Pancreas (tissue), 10 donors: Measurements from ENCODE around the gene ZNF106. TPM values are rescaled to one million over a fixed set of nuclear protein-coding genes. Genes with fewer than 3 reads are reported as not detected.

Experiments
- ATAC-seq, 4 donors: fragments of 200-7000 bp; cut with Tn5 transposase; one replicate each; pipeline versions ENCODE4 v1.8.0 to v1.9.1; 2020; ENCODE audit warnings: mild to moderate bottlenecking in 4 of 4, moderate library complexity in 4 of 4
- DNase-seq, 6 donors: peaks; one replicate each; pipeline ENCODE4 v3.0.0-alpha.2; 2020
- FAIRE-seq: peaks from 2 replicates; lab custom pipeline; 2012; peaks lifted over from hg19 to GRCh38; lab: Jason Lieb, UNC
- H3K27ac ChIP-seq, 4 donors: fragments of 200-600 bp; sonication (generic); 1 replicate in 3 of 4; 2 replicates in 1 of 4; pipeline versions ENCODE4 v1.5.0 to v1.8.0; 2020
- H3K27me3 ChIP-seq, 4 donors: fragments of 200-600 bp; one replicate each; pipeline ENCODE4 v1.8.0; 2021
- H3K36me3 ChIP-seq, 3 donors: fragments of 200-600 bp; sonication (generic) in 1 of 3; one replicate each; pipeline versions ENCODE4 v1.5.0 to v1.8.0; 2020 to 2021
- H3K4me1 ChIP-seq, 3 donors: fragments of 200-600 bp; one replicate each; pipeline ENCODE4 v1.8.0; 2021
- H3K4me3 ChIP-seq, 4 donors: fragments of 200-600 bp; sonication (generic) in 2 of 4; one replicate each; pipeline versions ENCODE4 v1.5.0 to v1.8.0; 2020 to 2021
- H3K9me3 ChIP-seq, 4 donors: fragments of 200-600 bp; one replicate each; pipeline ENCODE4 v1.8.0; 2021
- WGBS, 2 donors: extraction: QIAGEN DNeasy Blood & Tissue Kit; methylation state at CpG; one replicate each; pipeline ENCODE4 v1.1.7; 2013; 5-methylcytosine and 5-hydroxymethylcytosine counted together
- intact Hi-C, 3 donors: fragments of 100-400 bp; cut with DNase I; formaldehyde crosslinking; loops; one replicate each; pipeline versions ENCODE4 v1.11.1 to v1.14.2; 2022
- polyA plus RNA-seq, 2 donors: library from polyadenylated mRNA; stranded (reverse); fragments of 200-250 nt; gene quantifications; one replicate each; pipeline ENCODE4 v1.2.3, GENCODE V29; 2013
- total RNA-seq, 6 donors: library from RNA; stranded (reverse); fragmentation: NEBNext Ultra II Directional in 4 of 6; extraction: Animal tissue kit (Norgen Biotek cat#: 25700) in 4 of 6; gene quantifications; one replicate each; pipeline versions ENCODE4 v1.2.1 to v1.2.4, GENCODE V29; 2021 to 2023
- TF ChIP-seq, protein P1 (sequence below), 4 donors: fragments of 200-600 bp; sonication (generic) in 3 of 4; IDR thresholded peaks; one replicate each; pipeline versions ENCODE4 v1.5.0 to v1.8.0; 2021; ENCODE audit warnings: antibody characterized with exemption in 4 of 4
- donor health status: healthy with polysubstance abuse.
- donor health status: DM: no; HTN: no; CAD: no; lungs with moderate emphysema.
- donor health status: DM: no; HTN: no; CAD: no.
- donor health status: control.
- donor health status: control.
- donor health status: Bipolar disorder and iron deficiency.
- donor health status: DM: yes; HTN: yes; CAD: no.
- donor health status: DM: no; HTN: no; CAD: no.
- donor health status: DM: no; HTN: no; CAD: no.
- donor health status: DM: yes; HTN: yes; CAD: no.

The ZNF106 gene
- total and polyA plus RNA-seq, 8 donors, result 4.3 to 38.4 (median 17.5) TPM

DNA sequence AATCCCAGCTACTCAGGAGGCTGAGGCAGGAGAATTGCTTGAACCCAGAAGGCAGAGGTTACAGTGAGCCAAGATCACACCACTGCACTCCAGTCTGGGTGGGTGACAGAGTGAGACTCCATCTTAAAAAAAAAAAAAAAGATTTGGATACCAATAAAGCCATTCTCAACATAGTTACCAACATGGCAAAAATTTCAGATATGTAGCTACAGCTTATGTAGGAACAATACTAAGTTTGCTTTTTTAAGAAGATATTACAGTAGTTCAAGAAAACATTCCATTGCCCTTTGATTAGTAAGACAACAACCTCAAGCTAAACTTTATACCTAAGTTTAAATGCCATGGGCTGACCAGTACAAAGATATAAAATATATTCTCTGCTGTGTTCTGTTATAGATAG is 34.4 kb downstream of the ZNF106 start:
- Histone ChIP-seq H3K4me1 (peaks cover 0 to 12% (median 0%) of the 10 kb centered on the region in 3 donors), H3K27ac (peak overlapping the region in 2 of 4 donors; percentile 78 to 79), H3K27me3 (no peaks in the 10 kb centered on the region), H3K36me3 (peaks cover 0 to 3% (median 0%) of the 10 kb centered on the region in 3 donors), H3K9me3 (no peaks in the 10 kb centered on the region), H3K4me3 (no peak overlapping the region)
- intact Hi-C loops, result no loop called here
- DNase-seq (no peak), FAIRE-seq (no peak), ATAC-seq (no peak)
- TF ChIP-seq, protein P1, sequence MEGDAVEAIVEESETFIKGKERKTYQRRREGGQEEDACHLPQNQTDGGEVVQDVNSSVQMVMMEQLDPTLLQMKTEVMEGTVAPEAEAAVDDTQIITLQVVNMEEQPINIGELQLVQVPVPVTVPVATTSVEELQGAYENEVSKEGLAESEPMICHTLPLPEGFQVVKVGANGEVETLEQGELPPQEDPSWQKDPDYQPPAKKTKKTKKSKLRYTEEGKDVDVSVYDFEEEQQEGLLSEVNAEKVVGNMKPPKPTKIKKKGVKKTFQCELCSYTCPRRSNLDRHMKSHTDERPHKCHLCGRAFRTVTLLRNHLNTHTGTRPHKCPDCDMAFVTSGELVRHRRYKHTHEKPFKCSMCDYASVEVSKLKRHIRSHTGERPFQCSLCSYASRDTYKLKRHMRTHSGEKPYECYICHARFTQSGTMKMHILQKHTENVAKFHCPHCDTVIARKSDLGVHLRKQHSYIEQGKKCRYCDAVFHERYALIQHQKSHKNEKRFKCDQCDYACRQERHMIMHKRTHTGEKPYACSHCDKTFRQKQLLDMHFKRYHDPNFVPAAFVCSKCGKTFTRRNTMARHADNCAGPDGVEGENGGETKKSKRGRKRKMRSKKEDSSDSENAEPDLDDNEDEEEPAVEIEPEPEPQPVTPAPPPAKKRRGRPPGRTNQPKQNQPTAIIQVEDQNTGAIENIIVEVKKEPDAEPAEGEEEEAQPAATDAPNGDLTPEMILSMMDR (IDR thresholded peaks at IDR 0.05), result no peak

DNA sequence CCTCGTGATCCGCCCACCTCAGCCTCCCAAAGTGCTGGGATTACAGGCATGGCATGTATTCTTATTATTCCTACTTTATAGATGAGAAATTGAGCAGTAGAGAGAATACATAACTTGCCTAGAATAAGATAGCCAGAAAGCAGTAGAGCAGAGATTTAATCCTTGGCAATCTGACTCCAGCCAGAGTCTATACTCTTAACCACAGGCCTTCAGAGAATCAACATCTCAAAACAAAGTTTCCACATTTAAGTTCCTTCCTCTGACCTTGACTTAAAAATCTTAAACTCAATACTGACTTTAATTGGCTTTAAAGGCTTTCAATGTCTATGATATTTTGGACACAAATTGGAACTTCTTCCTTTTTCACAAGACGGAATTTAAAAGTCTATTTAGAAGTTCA is 37.1 kb downstream of the ZNF106 start:
- ATAC-seq (no peak), DNase-seq (no peak), FAIRE-seq (no peak)
- Histone ChIP-seq H3K4me1 (peaks cover 0 to 12% (median 0%) of the 10 kb centered on the region in 3 donors), H3K36me3 (peaks cover 0 to 21% (median 9%) of the 10 kb centered on the region in 3 donors), H3K4me3 (no peak overlapping the region), H3K27me3 (no peaks in the 10 kb centered on the region), H3K9me3 (no peaks in the 10 kb centered on the region), H3K27ac (no peak overlapping the region)
- intact Hi-C loops, result no loop called here
- TF ChIP-seq, protein P1 (IDR thresholded peaks at IDR 0.05), result no peak
- whole genome bisulfite sequencing, 2 donors, result 86 to 95% methylated on average over 3 of the region's 3 CpGs

DNA sequence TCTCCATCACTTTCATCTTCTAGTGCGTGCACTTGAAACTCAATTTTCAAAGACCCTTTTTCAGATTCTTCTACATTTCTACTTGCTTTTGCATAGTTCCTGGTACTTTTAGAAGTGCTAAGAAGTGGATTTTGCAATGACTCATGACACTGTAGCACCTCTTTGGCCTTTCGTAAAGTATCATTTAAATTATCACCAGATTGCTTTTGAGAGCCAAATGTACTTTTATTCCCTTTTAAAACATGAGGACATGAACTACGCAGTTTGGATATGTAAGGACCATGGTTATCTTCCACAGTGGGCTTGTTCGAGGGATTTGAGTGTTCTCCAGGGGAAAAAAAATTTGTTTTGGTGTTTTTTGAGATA is 40.5 kb downstream of the ZNF106 start:
- ATAC-seq, result no peak
- no peak for FAIRE-seq
- no peaks in the 10 kb centered on the region for H3K4me1 ChIP-seq
- no peaks in the 10 kb centered on the region for H3K9me3 ChIP-seq
- H3K36me3 ChIP-seq, result peaks cover 0 to 31% (median 18%) of the 10 kb centered on the region in 3 donors
- H3K27ac ChIP-seq, result no peak overlapping the region
- intact Hi-C loops, result no loop called here
- DNase-seq, result no peak
- 95 to 96% methylated on average over 4 of the region's 4 CpGs for WGBS, 2 donors
- TF ChIP-seq, protein P1 (IDR thresholded peaks at IDR 0.05), result no peak
- no peaks in the 10 kb centered on the region for H3K27me3 ChIP-seq
- H3K4me3 ChIP-seq, result no peak overlapping the region

DNA sequence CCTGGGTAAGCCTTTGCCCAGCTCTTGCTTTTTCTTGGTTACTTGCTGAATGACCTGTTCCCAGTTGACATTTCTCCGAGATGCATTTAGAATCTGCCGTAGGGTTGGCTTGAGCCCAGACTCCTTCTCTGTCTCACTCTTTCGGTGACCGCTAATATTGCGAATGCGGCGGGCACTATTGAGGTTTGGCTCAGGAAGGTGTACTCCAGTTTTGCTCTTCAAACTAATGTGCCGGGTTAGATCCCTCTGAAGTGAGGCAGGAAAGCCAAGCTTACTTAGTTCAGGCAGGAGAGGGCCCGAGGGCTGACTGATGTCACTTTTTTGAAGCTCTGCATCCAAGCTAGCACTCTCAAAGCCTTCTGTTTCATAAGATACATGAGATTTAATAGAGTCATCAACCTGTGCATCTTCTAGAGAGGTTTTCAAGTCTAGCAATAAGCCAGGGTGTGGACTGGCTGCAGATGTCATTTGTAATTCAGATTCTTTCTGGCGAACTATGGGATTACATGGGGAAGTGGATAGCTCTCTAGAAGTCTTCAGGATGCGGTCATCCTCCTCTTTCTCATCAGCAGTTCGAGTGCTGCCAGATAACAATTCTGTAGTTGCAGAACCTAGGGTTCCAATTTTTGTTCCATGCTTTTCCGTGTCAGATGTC is 41.0 kb downstream of the ZNF106 start:
- TF ChIP-seq, protein P1 (IDR thresholded peaks at IDR 0.05), result no peak
- H3K4me3 ChIP-seq, result no peak overlapping the region
- ATAC-seq (no peak), FAIRE-seq (no peak), DNase-seq (no peak)
- H3K27me3 ChIP-seq, result no peaks in the 10 kb centered on the region
- 94 to 96% methylated on average over 13 of the region's 13 CpGs for WGBS, 2 donors
- H3K36me3 ChIP-seq, result peaks cover 0 to 35% (median 18%) of the 10 kb centered on the region in 3 donors
- no peak overlapping the region for H3K27ac ChIP-seq
- no peaks in the 10 kb centered on the region for H3K4me1 ChIP-seq
- no peaks in the 10 kb centered on the region for H3K9me3 ChIP-seq
- intact Hi-C loops, result no loop called here

DNA sequence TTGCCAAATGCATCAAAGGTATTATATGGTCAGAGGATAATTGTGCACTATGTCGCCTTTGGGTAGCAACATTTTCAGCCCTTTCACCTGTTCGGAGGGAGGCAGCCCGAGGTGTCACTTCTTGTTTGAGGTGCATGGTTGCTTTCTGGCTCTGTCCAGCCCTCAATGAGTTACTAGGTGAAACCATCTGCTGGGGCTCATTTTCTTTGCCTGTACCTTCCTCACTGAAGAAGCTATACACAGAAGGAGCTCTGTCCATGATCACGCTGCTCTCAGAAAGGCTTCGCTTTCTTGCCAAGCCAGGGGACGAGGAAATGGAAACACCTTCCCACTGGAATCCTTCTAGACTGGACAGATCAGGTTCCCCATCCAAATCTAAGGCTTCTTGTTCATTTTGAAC is 42.7 kb downstream of the ZNF106 start:
- 93 to 94% methylated on average over 6 of the region's 6 CpGs for WGBS, 2 donors
- H3K27ac ChIP-seq, result no peak overlapping the region
- no peak for ATAC-seq
- no peaks in the 10 kb centered on the region for H3K27me3 ChIP-seq
- intact Hi-C loops, result no loop called here
- H3K4me1 ChIP-seq, result no peaks in the 10 kb centered on the region
- no peak for FAIRE-seq
- TF ChIP-seq, protein P1 (IDR thresholded peaks at IDR 0.05), result no peak
- no peak for DNase-seq
- H3K36me3 ChIP-seq, result peaks cover 0 to 46% (median 18%) of the 10 kb centered on the region in 3 donors
- no peaks in the 10 kb centered on the region for H3K9me3 ChIP-seq
- H3K4me3 ChIP-seq, result no peak overlapping the region
